GM18498 (cell line): ENCODE data around the gene ADGRV1.

Experiments
- ATAC-seq: cut with Tn5 transposase; IDR thresholded peaks from one replicate; pipeline ENCODE4 v1.9.1; 2021; ENCODE audit warnings: mild to moderate bottlenecking, moderate library complexity; ENCODE audit not compliant: unreplicated experiment

Gene ADGRV1

GRCh38 chr5:91176288-91177016 is 617.9 kb downstream of the ADGRV1 start:
- no peak for ATAC-seq

- ATAC-seq, result no peak
Measured at GRCh38 chr5:91177085-91177484, 618.5 kb downstream of the ADGRV1 start.

- ATAC-seq, result no peak
Measured at GRCh38 chr5:91177639-91178038, 619.0 kb downstream of the ADGRV1 start.

GRCh38 chr5:91178461-91178860 is 619.9 kb downstream of the ADGRV1 start:
- no peak for ATAC-seq

- ATAC-seq, result no peak
Measured at GRCh38 chr5:91179018-91179417, 620.4 kb downstream of the ADGRV1 start.

- no peak for ATAC-seq
Measured at GRCh38 chr5:91180506-91180905, 621.9 kb downstream of the ADGRV1 start.

GRCh38 chr5:91182763-91183162 is 624.2 kb downstream of the ADGRV1 start:
- ATAC-seq, result peak; percentile 76

GRCh38 chr5:91183743-91184142 is 625.1 kb downstream of the ADGRV1 start:
- no peak for ATAC-seq

- no peak for ATAC-seq
Measured at GRCh38 chr5:91186101-91186500, 627.5 kb downstream of the ADGRV1 start.

GRCh38 chr5:91187032-91187431 is 628.4 kb downstream of the ADGRV1 start:
- ATAC-seq, result no peak

- ATAC-seq, result no peak
Measured at GRCh38 chr5:91188755-91189154, 630.2 kb downstream of the ADGRV1 start.

- peak; percentile 71 for ATAC-seq
Measured at GRCh38 chr5:91189480-91190313, 631.1 kb downstream of the ADGRV1 start.

- ATAC-seq, result peak; percentile 10
Measured at GRCh38 chr5:91190314-91190690, 631.7 kb downstream of the ADGRV1 start.

GRCh38 chr5:91194824-91195381 is 636.3 kb downstream of the ADGRV1 start:
- no peak for ATAC-seq

GRCh38 chr5:91200692-91201091 is 642.1 kb downstream of the ADGRV1 start:
- ATAC-seq, result no peak

GRCh38 chr5:91206103-91206502 is 647.5 kb downstream of the ADGRV1 start:
- no peak for ATAC-seq

GRCh38 chr5:91206734-91207133 is 648.1 kb downstream of the ADGRV1 start:
- ATAC-seq, result no peak

GRCh38 chr5:91207248-91207647 is 648.7 kb downstream of the ADGRV1 start:
- no peak for ATAC-seq

- ATAC-seq, result no peak
Measured at GRCh38 chr5:91211997-91212713, 653.6 kb downstream of the ADGRV1 start.

GRCh38 chr5:91212714-91213092 is 654.1 kb downstream of the ADGRV1 start:
- no peak for ATAC-seq
